A549 (cell line): ENCODE measurements around the gene CDH4.

Experiments
- CBX2 ChIP-seq: fragments of 200-600 bp; sonication (generic); IDR thresholded peaks from 2 replicates; pipeline ENCODE4 v1.6.1; 2016; ENCODE audit warnings: low read depth, mild to moderate bottlenecking, borderline replicate concordance
- CEBPB ChIP-seq, 2 experiments: fragments of >200 bp in 1 of 2; sonication (Bioruptor Twin) in 1 of 2; formaldehyde crosslinking in 1 of 2; IDR thresholded peaks; 2 replicates each; pipeline ENCODE4 v1.6.1; 2012 to 2016
- CHD2 ChIP-seq: fragments of 150-350 bp; IDR thresholded peaks from 2 replicates; pipeline ENCODE4 v1.6.1; 2014; ENCODE audit warnings: low read length; ENCODE audit not compliant: partially characterized antibody
- CTCF ChIP-seq: fragments of >200 bp; sonication (Bioruptor Twin); formaldehyde crosslinking; IDR thresholded peaks from 3 replicates; pipeline ENCODE4 v1.5.1; 2016
- HDAC2 ChIP-seq: fragments of 200-600 bp; sonication (generic); IDR thresholded peaks from 2 replicates; pipeline ENCODE4 v1.6.1; 2016
- HOXB13 ChIP-seq: fragments of 250-450 bp; sonication (Bioruptor Pico); IDR thresholded peaks from 2 replicates; pipeline ENCODE4 v1.5.0; 2020; ENCODE audit warnings: low read depth, mild to moderate bottlenecking, moderate library complexity
- MAX ChIP-seq: IDR thresholded peaks from 2 replicates; pipeline ENCODE4 v1.6.1; 2012
- POLR2A ChIP-seq: IDR thresholded peaks from 2 replicates; pipeline ENCODE4 v1.6.1; 2012; ENCODE audit warnings: mild to moderate bottlenecking, low read length
- POLR2AphosphoS2 ChIP-seq: conservative IDR thresholded peaks from 2 replicates; pipeline ENCODE4 v1.6.1; 2012; ENCODE audit warnings: low read length, improper control_type of control experiment, inconsistent platforms
- RAD21 ChIP-seq, 2 experiments: fragments of >200 bp in 1 of 2; sonication (Bioruptor Twin) in 1 of 2; formaldehyde crosslinking in 1 of 2; IDR thresholded peaks in 1 of 2; conservative IDR thresholded peaks in 1 of 2; 2 replicates in 1 of 2; 3 replicates in 1 of 2; pipeline ENCODE4 v1.6.1; 2012 to 2018; ENCODE audit warnings: inconsistent platforms in 1 of 2
- RNF2 ChIP-seq: fragments of 200-600 bp; sonication (generic); IDR thresholded peaks from 2 replicates; pipeline ENCODE4 v1.6.1; 2016; ENCODE audit warnings: low read depth, mild to moderate bottlenecking, antibody characterized with exemption, moderate library complexity, borderline replicate concordance

- TF ChIP-seq CTCF (no peak), HOXB13 (no peak), MAX (no peak), CEBPB (IDR thresholded peaks at IDR 0.05) (no peak), RNF2 (no peak), CBX2 (no peak), POLR2A (no peak), POLR2AphosphoS2 (no peak), CHD2 (no peak), HDAC2 (no peak), RAD21 (conservative IDR thresholded peaks at IDR 0.05 in 1 of 2, IDR thresholded peaks at IDR 0.05 in 1 of 2) (no peak)
These were observed 716.9 kb downstream of the CDH4 start for GRCh38 chr20:61968932-61969331.
